DMS53 treated with DMSO at 0.1 percent for 48 hours (cell line): ENCODE results near the gene SPR.
A peak's percentile ranks its signal among the peaks of the same experiment; 100 is the strongest.
"Not testable (repeated sequence)": the region's sequence is repeated elsewhere in the genome, so short reads cannot be mapped to it uniquely, and the experiment has no call there.

ENCODE experiments used
- DNase-seq: peaks from one replicate; lab custom pipeline; 2025; ENCODE audit not compliant: unreplicated experiment; lab: John Stamatoyannopoulos, UW

Gene SPR

GRCh38 chr2:72888438-72889202, 1.4 kb downstream of the SPR start:
- DNase-seq, result no peak

GRCh38 chr2:72889991-72890390, 2.8 kb downstream of the SPR start:
- DNase-seq, result no peak

GRCh38 chr2:72891091-72891818, 4.0 kb downstream of the SPR start:
- no peak for DNase-seq

GRCh38 chr2:72892506-72893173, 5.4 kb downstream of the SPR start:
- peak; percentile 71 for DNase-seq

GRCh38 chr2:72893594-72894319, 6.5 kb downstream of the SPR start:
- DNase-seq, result peak; percentile 21

- DNase-seq, result no peak
Observed at GRCh38 chr2:72894514-72894913, 7.3 kb downstream of the SPR start.

GRCh38 chr2:72895154-72895553, 7.9 kb downstream of the SPR start:
- DNase-seq, result no peak

- DNase-seq, result no peak
Observed at GRCh38 chr2:72895759-72896281, 8.6 kb downstream of the SPR start.

GRCh38 chr2:72896446-72896845, 9.2 kb downstream of the SPR start:
- DNase-seq, result no peak

- no peak for DNase-seq
Observed at GRCh38 chr2:72897785-72898584, 10.8 kb downstream of the SPR start.

GRCh38 chr2:72898585-72898906, 11.3 kb downstream of the SPR start:
- DNase-seq, result no peak

GRCh38 chr2:72900191-72900825, 13.1 kb downstream of the SPR start:
- DNase-seq, result no peak

GRCh38 chr2:72901426-72901825, 14.2 kb downstream of the SPR start:
- DNase-seq, result no peak

GRCh38 chr2:72907369-72907768, 20.2 kb downstream of the SPR start:
- DNase-seq, result not testable (repeated sequence)

GRCh38 chr2:72908741-72909140, 21.5 kb downstream of the SPR start:
- DNase-seq, result no peak

- no peak for DNase-seq
Observed at GRCh38 chr2:72911256-72911655, 24.0 kb downstream of the SPR start.

GRCh38 chr2:72913486-72914205, 26.4 kb downstream of the SPR start:
- DNase-seq, result no peak

- no peak for DNase-seq
Observed at GRCh38 chr2:72914206-72914559, 27.0 kb downstream of the SPR start.

- no peak for DNase-seq
Observed at GRCh38 chr2:72914589-72915319, 27.5 kb downstream of the SPR start.
